NK-92 treated with Interleukin-12 subunit alpha and Interleukin-12 subunit beta, amount 100 ng/mL, for 24 hours (cell line): ENCODE measurements around the gene EHBP1.

Experiments used
- DNase-seq: peaks from one replicate; lab custom pipeline; 2025; lab: John Stamatoyannopoulos, UW

Gene EHBP1

DNA sequence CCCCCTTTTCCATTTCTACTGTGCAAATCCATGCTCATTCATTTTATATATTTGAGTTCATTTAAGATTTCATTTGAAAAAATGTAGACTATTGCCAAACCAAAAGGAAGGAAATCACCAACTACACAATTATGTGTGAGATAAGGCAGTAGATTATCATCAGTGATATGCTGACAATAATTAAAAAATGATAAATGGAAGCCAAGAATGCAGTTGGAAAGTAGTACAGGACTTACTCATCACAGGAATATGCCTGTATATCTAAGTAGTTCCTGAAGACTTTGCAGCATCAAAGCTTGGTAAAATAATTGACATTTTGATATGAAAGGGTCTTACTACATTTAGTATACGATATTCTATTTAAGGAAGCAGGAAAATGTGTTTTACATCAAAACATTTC is 179.0 kb downstream of the EHBP1 start:
- no peak for DNase-seq

DNA sequence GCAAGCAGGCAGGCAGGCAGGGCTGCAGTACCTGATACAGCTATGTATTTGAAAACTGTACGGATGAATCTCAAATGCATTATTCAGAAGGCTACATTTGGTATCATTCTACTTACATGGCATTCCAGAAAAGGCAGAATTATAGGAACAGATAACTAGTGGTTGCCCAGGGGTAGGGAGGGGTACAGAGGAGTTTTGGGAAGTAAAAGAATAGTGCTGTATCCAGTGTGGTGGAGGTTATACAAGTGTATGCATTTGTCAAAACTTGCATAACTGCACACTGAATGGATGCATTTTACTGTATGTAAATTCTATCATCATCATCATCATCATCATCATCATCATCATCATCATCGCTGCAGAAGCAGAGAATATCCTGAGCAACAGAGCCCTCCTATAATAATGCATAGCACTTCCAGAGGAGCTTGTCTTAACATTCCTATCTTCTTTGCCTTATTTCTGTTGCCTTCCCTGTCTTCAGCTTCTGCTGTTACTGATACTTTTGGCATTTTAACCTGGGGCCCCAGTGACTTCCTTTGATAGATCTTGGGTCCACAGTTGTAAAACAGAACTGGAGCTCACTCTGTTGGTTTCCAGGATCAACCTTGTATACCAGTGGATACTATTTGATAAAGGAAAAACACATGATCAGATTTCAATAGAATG is 189.6 kb downstream of the EHBP1 start:
- DNase-seq, result no peak

DNA sequence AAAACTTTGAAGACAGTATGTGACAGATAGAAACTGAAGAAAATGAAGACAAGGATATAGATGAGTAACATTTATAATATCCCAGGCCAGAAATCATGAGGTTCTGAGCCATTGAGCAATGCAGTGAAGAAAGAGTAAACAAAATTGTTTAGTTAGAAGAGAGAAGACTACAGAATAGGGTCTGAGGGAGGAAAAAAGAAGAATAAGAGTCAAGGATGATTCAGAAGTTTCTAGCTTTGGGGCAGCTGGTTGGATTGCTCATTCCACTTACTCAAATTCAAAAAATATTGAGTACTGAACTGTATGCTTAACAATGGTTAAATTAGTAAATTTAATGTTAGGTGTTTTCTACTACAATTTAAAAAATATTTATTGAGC is 190.1 kb downstream of the EHBP1 start:
- DNase-seq, result no peak

DNA sequence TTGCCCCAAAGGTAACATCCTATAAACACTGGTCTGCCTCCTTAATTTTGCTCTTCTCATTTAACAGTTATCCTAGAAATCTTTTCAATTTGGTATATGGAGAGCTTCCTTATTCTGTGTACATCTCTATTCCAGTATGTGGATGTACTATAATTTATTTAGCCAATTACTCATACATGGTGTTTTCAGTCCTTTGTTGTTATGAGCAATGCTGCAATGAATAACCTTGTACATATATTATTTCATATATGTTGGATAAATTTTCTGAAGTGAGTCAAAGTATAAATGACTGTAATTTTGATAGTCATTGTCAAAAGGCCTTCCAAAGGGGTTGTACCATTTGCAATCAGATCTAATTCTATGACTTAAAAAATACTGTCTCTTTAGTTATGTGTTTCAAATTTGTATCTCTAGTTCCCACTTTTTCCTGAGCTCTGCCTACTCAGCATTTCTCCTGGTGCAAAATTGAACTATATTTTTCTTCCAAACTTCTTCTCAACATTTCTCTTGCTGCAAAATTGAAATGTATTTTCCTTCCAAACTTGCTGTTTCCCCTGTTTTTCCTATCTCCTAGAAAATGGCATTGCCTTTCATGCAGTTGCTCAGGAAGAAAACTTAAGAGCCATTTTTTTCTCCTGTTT is 191.8 kb downstream of the EHBP1 start:
- DNase-seq, result no peak

DNA sequence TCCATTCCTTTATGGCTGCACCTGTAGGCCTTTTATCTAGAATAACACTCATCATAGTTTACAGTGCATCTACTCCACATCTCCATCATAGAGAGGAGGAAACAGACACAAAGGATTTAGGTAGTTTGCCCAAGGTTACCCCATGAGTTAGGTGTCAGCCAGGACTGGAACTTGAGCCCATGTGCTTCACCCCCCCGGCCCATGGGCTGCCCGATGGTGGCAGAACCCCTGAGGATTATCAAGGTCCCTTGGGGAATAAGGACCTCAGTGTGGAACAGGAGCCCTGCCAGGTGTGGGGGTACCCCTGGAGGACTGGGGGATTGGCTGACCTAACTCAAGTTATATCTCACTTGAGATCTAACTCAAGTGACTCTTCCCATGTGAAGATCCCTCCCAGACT is 198.8 kb downstream of the EHBP1 start:
- no peak for DNase-seq

DNA sequence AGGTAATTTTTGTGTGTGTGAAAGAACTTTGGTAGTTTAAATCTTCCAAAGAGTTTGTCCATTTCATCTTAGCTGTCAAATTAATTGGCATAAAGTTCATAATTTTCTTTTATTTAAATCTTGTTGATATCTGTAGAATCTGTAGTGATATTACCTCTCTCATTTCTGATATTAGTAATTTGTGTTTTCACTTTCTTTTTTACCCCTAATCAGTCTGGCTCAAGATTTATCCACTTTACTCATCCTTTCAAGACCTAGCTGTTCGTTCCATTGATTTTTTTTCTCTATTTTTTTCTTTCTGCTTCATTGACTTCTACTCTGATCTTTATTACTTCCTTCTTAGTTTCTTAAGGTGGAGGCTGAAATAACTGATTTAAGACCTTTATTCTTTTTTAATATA is 202.6 kb downstream of the EHBP1 start:
- no peak for DNase-seq

DNA sequence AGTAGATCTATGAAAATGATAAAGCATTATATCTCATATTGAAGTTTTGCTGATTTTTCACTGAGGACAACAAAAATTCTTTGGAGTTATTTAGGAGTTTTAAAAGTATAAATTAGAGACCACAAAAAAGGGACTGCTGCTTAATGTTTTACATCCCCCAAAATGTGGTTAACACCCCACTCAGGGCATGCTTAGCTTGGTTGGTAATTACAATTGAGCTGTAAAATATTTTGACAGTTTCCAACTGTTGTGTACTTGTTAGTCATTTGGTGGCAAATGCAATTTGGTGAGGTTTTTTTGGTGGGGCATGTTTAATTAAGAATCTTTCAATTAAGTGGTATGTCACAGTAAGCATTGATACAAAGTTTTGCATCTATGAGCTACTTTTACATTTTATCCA is 207.8 kb downstream of the EHBP1 start:
- no peak for DNase-seq

DNA sequence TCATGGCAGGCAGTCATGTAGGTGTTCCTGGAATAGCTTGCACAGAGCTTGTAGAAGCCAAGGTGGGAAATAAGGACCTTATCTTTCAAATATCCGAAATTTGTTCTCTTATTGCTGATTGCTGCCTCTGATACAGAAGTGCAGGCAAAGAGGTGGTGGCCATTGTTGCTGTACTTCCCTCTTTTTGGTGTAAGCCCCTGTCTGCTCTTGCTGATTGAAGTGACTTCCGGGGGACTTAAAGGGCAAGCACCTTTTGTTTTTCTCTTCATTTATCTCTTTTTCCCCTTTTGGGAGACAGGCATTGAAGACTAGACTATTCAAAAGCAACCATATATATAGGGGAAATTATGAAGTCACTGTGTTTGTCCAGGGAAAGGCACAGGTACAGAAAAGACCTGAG is 213.5 kb downstream of the EHBP1 start:
- DNase-seq, result no peak

DNA sequence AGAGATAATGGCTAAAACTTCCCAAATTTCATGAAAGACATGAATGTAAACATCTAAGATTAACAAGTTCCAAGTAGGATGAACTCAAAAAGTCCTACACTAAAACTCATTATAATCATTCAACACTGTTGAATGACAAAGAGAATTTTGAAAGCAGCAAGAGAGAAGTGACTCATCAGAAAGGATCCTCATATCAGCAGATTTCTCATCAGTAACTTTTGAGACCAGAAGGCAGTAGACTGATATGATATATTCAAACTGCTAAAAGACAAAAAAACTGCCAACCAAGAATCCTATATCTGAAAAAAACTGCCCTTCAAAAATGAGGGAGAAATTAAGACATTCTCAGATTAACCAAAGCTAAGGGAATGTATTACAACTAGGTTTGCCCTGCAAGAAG is 214.6 kb downstream of the EHBP1 start:
- DNase-seq, result no peak

DNA sequence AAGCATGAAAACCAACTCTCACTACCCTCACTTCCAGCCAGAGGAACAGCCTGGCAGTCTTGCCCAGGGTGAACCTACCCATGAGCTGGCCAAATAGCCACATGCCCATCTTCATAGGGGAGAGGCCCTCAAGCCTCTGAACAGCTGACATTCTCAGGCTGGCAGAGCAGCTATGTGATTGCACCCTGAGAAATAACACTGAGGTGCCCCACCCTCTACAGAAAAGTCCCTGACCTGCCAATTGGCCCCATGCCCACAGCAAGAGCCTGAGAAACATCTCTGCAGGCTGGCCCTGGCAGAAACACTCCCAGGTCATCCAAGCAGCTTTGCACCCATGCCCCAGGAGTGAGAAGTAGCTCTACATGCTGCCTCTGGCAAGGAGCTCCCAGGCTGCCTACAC is 217.7 kb downstream of the EHBP1 start:
- no peak for DNase-seq

DNA sequence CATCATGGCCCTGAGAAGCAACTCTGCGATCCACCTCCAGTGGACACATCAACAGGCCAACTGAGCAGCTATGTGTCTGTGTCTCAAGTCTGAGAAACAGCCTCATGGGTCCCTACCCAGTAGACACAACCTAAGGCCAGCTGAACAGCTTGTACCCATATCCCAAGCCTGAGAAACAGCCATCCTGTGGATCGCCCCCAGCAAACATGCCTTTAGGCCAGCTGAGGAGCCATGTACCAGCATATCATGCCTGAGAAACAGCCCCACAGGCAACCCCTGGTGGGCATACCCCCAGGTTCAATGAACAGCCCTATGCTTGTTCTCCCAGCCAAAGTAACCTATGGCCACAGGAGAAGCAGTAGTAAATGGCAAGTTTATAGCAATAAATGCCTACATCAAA is 218.4 kb downstream of the EHBP1 start:
- DNase-seq, result no peak

DNA sequence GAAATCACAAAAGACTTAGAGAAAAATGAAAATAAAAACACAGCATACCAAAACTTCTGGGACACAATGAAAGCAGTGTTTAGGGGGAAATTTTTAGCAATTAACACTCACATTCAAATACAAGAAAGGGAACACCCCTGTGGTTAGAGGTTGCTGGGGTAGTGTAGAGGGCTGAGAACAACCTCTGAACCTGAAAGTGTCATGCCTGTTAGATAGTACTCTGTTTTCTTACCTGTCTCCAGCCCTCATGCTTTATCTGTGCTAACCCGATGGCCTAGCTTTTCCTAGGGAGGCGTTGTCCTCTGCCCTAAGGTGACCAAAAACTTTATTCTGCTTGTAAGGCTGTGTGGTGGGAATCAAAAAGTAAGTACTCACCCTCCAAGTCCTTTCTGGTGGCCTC is 222.5 kb downstream of the EHBP1 start:
- DNase-seq, result no peak

DNA sequence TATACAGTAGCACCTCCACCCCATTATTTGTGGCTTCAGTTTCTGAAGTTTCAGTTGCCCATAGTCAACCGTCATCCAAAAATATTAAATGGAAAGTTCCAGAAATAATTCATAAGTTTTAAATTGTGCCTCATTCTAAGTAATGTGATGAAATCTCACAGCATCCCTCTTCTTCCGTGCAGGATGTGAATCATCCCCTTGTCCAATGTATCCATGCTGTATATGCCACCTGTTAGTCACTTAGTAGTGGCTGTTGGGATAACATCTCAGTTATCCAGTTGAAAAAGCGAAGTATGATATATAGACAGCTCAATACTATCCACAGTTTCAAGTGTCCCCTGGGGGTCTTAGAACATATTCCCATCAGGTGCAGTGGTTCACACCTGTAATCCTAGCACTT is 226.0 kb downstream of the EHBP1 start:
- DNase-seq, result no peak

DNA sequence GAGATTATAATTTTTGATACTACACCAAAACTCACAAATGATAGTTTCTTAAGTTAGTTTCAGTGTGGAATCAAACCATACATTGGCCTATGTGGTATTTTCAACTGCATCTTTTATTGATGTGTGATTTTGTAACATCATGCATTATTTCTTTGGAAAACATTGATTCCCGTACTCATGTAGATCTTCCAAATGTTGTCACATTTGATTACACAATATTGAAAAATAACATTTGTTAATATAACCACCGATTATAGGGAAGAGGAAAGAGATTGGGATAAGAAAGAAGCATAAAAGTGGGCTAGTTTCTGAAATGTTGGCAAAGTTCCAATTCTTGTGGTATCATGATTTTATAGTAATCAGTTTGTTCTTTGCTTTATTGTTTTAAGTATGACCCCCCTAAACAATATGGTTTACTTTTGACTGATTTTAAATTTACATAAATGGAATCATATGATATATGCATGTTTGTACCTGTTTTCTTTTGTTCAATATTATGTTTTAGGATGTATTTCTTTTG is 227.9 kb downstream of the EHBP1 start:
- DNase-seq, result no peak

DNA sequence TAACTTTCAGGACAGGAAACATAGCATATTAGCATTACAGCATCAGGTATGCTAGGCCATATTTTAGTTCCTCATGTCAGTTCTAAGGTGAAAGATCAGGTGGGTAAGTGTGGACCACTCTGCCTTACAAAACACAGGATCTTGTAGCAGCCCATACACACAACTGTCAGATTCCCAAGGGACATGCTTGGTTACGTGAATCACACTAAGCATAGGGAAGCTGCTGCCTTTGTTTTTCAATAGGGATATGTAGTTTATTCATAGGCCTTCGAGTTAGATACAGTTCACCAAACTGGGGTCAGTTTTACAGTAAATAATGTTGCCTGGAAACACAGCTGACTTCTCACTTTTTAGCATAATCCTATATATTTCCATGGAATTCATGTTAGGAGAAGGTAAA is 229.0 kb downstream of the EHBP1 start:
- DNase-seq, result no peak

DNA sequence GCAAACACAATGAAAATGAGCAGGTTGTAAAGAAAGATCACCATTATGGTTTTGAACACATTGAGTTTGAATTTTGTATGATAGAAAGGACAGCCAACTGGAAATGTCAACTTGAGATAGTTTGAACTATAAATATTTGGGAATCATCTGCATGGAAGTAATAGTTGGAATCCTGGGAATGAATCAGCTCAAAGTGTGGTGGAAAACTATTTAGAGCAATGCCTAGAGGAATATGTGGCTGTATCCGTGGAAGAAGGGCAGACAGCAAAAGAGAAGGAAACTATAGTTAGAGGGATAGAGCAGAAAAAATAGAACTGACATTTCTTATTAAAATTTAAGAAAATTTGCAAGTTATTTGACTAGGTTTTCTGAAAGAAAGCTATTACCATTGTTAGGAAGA is 232.6 kb downstream of the EHBP1 start:
- no peak for DNase-seq

DNA sequence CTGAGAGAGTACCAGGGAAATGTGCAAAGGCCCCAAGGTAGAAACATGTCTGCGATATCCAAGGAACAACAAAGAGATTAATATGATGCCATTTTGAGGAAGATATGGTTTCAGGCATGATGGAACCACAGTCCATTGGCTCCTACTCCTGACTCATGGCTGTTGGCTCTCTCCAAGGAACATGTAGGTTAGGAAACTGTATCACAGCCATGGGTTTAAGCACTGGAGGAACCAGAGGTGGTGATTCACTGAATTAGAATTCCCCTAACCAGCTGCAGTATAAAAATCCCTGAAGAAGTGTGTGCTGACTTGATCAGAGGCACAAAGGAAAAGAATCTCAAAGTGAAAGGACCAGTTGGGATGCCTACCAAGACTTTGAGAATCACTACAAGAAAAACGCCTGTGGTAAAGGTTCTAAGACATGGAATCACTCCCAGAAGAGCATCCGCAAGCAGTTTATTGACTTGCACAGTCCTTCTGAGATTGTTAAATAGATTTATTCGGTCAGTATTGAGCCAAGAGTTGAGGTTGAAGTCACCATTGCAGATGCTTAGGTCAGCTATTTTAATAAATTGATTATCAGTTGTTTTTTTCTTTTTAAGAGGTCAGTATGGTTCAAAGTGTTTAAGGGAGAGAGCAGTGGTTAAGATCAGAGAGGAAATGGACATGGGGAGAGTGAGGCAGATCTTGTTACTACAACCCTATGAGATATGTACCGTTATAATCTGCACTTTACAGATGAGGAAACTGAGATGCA is 234.4 kb downstream of the EHBP1 start:
- DNase-seq, result no peak

DNA sequence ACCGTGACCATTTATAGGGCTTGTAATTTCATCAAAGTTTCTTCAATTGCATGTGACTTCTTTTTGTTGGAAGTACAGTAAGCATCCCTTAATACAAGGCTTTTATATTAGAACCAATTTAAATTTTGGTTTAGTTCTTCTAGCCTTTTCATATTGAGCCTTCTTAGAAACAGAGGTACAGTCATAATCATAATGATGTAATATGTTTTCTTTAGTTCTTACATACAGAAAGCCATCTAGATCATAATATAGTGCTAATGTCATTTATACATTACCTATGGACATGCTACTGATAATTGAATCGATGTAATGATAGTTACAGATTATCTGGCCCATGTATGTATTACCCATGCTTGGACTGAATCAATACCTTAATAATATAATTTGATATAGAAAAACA is 235.2 kb downstream of the EHBP1 start:
- DNase-seq, result no peak

DNA sequence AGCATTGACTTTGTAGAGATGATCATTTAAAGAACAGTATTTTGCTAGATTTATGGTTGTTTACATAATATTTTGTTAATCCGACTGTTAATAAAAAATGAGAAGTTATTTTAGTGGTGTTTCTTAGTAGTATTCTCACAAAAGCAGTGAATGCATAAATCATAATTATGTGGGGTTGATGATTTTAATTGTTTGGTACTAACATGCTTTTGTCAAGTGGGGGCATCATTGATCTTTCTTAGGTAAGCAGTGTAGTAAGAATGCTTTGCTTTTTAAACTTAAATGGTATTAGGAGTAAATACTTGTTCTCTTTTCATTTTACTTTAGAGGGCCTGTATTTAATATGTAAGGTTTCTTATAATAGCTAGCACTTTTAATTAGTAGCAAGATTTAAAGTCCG is 235.9 kb downstream of the EHBP1 start:
- no peak for DNase-seq

DNA sequence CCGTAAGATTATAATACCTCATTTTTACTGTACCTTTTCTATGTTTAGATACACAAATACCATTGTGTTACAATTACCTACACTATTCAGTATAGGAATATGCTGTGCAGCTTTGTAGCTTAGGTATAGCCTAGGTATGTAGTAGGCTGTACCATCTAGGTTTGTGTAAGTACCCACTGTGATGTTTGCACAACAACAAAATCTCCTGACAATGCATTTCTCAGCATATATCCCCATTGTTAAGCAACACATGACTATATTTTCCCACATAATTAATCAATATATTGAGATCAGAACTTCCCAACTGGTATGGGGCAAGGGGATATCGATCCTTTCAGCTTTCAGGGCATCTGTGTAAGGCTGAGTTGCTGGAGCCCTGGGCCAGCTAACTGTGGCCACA is 238.8 kb downstream of the EHBP1 start:
- DNase-seq, result no peak

DNA sequence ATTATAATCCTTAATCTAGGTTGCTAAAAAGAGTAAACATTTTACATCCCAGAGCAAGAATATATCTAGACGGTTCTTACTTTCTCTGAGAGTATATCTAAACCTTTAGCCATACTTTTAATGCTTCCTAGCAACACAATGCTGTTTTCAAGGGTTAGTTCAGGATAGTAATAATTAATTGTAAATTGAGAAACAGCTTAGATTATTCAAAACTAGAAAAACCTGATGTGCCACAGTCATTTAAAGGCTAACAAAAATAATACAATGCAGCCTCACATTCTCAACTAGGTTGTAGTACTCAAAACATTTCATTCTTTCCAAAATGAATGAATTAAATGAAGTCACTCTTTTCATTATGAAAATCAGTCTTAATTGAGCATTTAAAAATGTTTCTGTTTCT is 241.9 kb downstream of the EHBP1 start:
- no peak for DNase-seq

DNA sequence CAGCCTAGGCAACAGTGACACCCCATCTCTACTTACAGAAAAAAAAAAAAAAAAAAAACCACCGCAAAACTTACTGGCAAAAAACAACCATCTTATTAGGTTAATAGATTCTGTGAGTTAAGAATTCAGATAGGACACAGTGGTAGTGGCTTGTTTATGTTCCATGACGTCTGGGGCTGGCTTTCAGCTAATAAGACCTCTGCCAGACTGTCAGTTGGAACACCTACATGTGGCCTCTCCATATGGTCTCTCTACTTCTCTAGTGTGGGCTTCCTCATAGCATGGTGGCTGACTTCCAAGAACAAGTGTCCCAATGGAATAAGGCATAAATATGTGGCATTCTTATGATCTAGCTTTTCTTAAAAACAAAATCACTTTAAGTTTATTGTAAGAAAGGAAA is 251.1 kb downstream of the EHBP1 start:
- DNase-seq, result no peak

DNA sequence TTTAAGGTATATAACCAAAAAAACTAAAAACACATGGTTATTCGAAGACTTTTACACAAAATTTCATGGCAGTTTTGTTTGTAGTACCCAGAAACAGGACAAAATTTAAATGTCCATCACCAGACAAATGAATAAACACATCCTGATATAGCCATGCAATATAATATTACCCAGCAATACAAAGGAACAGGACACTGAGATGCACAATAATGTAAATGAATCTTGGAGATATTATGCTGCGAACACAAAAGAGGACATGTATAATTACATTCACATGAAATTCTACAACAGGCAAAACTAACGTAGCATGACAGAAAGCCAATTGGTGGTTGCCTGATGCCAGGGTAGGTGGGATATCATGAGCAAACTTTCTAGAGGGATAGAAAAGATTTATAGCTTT is 252.7 kb downstream of the EHBP1 start:
- no peak for DNase-seq
